ENCODE data around the gene AP3M1.
"Not testable (repeated sequence)": the region's sequence is repeated elsewhere in the genome, so short reads cannot be mapped to it uniquely, and the experiment has no call there.

Gene AP3M1

GRCh38 chr10:74150990-74151878, 606 bp upstream of the AP3M1 start, which contains the start of gene ADK:
Gene ADK (plus strand): TSS chr10:74151221. CDS start chr10:74151279, 58 bp downstream.
- peak within 1 kb of the TSS; percentile 96 for H3K4me3 ChIP-seq (ENCODE audit: low read depth, low read length)
- peak; percentile 38; the same call in 1 of the 2 replicates for TF ChIP-seq CTCF (IDR thresholded peaks at IDR 0.05; ENCODE audit: control insufficient read depth, extremely low read depth, insufficient read depth)
- peak; percentile 93 for DNase-seq (ENCODE audit: low read depth)

GRCh38 chr10:74146980-74147379, 3.6 kb downstream of the AP3M1 start:
- not testable (repeated sequence) for H3K4me3 ChIP-seq (ENCODE audit: low read depth, low read length); DNase-seq (ENCODE audit: low read depth)

GRCh38 chr10:74145133-74145532, 5.5 kb downstream of the AP3M1 start:
- no peak overlapping the region for H3K4me3 ChIP-seq (ENCODE audit: low read depth, low read length)
- TF ChIP-seq CTCF (IDR thresholded peaks at IDR 0.05; ENCODE audit: control insufficient read depth, extremely low read depth, insufficient read depth), result no peak
- DNase-seq (ENCODE audit: low read depth), result no peak

- no peak for DNase-seq (ENCODE audit: low read depth)
- H3K4me3 ChIP-seq (ENCODE audit: low read depth, low read length), result no peak overlapping the region
- TF ChIP-seq CTCF (IDR thresholded peaks at IDR 0.05; ENCODE audit: control insufficient read depth, extremely low read depth, insufficient read depth), result no peak
Measured at GRCh38 chr10:74140553-74140952, 10.1 kb downstream of the AP3M1 start.

GRCh38 chr10:74139981-74140380, 10.6 kb downstream of the AP3M1 start:
- TF ChIP-seq CTCF (IDR thresholded peaks at IDR 0.05; ENCODE audit: control insufficient read depth, extremely low read depth, insufficient read depth), result no peak
- DNase-seq (ENCODE audit: low read depth), result no peak
- H3K4me3 ChIP-seq (ENCODE audit: low read depth, low read length), result no peak overlapping the region

- not testable (repeated sequence) for DNase-seq (ENCODE audit: low read depth); H3K4me3 ChIP-seq (ENCODE audit: low read depth, low read length)
Measured at GRCh38 chr10:74138596-74138995, 12.0 kb downstream of the AP3M1 start.

GRCh38 chr10:74137992-74138391, 12.6 kb downstream of the AP3M1 start:
- DNase-seq (ENCODE audit: low read depth), result no peak
- no peak for TF ChIP-seq CTCF (IDR thresholded peaks at IDR 0.05; ENCODE audit: control insufficient read depth, extremely low read depth, insufficient read depth)
- H3K4me3 ChIP-seq (ENCODE audit: low read depth, low read length), result no peak overlapping the region

- DNase-seq (ENCODE audit: low read depth), result no peak
- no peak overlapping the region for H3K4me3 ChIP-seq (ENCODE audit: low read depth, low read length)
- TF ChIP-seq CTCF (IDR thresholded peaks at IDR 0.05; ENCODE audit: control insufficient read depth, extremely low read depth, insufficient read depth), result no peak
Measured at GRCh38 chr10:74135452-74135851, 15.2 kb downstream of the AP3M1 start.

Data from LNCaP clone FGC (cell line).